Thymus (tissue), 11 donors: ENCODE results near the gene PRDX3. TPM values are rescaled to one million over a fixed set of nuclear protein-coding genes. Genes with fewer than 3 reads are reported as not detected.
"Not testable (repeated sequence)": the region's sequence is repeated elsewhere in the genome, so short reads cannot be mapped to it uniquely, and the experiment has no call there.

Experiments used
- DNase-seq, 9 donors: peaks; one replicate each; pipeline ENCODE4 v3.0.0-alpha.2; 2013; ENCODE audit warnings: low spot score in 9 of 9, low read depth in 6 of 9, missing footprints in 1 of 9
- H3K27ac ChIP-seq, 2 donors: one replicate each; pipeline ENCODE4 v1.5.1; 2013; ENCODE audit warnings: control low read depth in 1 of 2, low read depth in 1 of 2, low read length in 1 of 2, mild to moderate bottlenecking in 1 of 2, moderate library complexity in 1 of 2
- H3K27me3 ChIP-seq, 2 donors: one replicate each; pipeline ENCODE4 v1.5.1; 2013; ENCODE audit warnings: low read length in 1 of 2; ENCODE audit not compliant: control insufficient read depth in 2 of 2, insufficient read depth in 1 of 2
- H3K36me3 ChIP-seq, 2 donors: one replicate each; pipeline ENCODE4 v1.5.1; 2013; ENCODE audit warnings: low read length in 1 of 2, mild to moderate bottlenecking in 1 of 2, moderate library complexity in 1 of 2; ENCODE audit not compliant: control insufficient read depth in 2 of 2, insufficient read depth in 2 of 2
- H3K4me1 ChIP-seq, 2 donors: one replicate each; pipeline ENCODE4 v1.5.1; 2013; ENCODE audit warnings: low read length in 2 of 2; ENCODE audit not compliant: control insufficient read depth in 2 of 2, insufficient read depth in 2 of 2
- H3K4me3 ChIP-seq, 2 donors: one replicate each; pipeline ENCODE4 v1.5.1; 2013; ENCODE audit warnings: low read length in 2 of 2, control low read depth in 1 of 2, mild to moderate bottlenecking in 1 of 2
- H3K9me3 ChIP-seq, 2 donors: one replicate each; pipeline ENCODE4 v1.5.1; 2013; ENCODE audit warnings: low read length in 1 of 2, mild to moderate bottlenecking in 1 of 2; ENCODE audit not compliant: control insufficient read depth in 2 of 2, insufficient read depth in 1 of 2
- WGBS: extraction: QIAGEN DNeasy Blood & Tissue Kit; methylation state at CpG from one replicate; pipeline ENCODE4 v1.1.7; 2013; 5-methylcytosine and 5-hydroxymethylcytosine counted together
- polyA plus RNA-seq: library from polyadenylated mRNA; stranded (reverse); fragments of 200-250 nt; gene quantifications from one replicate; pipeline ENCODE4 v1.2.3, GENCODE V29; 2013
- total RNA-seq: library from RNA; stranded (reverse); fragments of 120-200 nt; gene quantifications from one replicate; pipeline ENCODE4 v1.2.4, GENCODE V29; 2013
- donor health status: healthy.

PRDX3 gene
- total and polyA plus RNA-seq, 2 donors = 114 to 116 TPM

- H3K27ac ChIP-seq = no peak overlapping the region
- no peak for DNase-seq
- no peaks in the 10 kb centered on the region for H3K9me3 ChIP-seq
- H3K4me3 ChIP-seq = no peak overlapping the region
- H3K36me3 ChIP-seq = peaks cover 0 to 9% of the 10 kb centered on the region in 2 donors
- no peaks in the 10 kb centered on the region for H3K27me3 ChIP-seq
- WGBS = 97% methylated on average over 21 of the region's 21 CpGs
- peaks cover 4 to 26% of the 10 kb centered on the region in 2 donors for H3K4me1 ChIP-seq
Measured at GRCh38 chr10:119140603-119141245, 37.9 kb downstream of the PRDX3 start.

DNA sequence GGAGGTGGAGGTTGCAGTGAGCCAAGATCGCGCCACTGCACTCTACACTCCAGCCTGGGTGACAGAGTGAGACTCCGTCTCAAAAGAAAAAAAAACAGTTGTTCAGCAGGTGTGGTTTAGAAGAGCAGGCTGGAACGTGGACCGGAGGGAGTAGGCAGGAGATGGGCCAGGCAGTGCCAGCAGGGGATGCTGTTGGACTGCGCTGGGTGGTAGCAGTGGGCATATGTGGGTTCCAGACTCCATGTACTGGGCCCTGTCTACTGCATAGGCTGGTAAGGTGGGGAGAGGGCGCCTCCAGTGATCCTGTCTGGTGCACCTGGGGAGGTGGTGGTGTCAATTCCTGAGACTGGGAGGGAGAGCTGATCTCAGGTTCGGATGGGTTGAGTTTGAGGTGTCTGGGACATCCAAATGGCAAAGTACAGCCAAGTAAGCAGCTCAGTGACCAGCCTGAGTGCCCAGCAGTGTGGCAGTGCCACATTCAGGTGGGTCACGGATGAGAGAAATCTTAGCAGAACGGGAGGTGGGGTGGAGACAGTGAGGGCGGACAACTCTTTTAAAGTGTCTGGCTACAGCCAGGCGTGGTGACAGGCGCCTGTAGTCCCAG lies 39.0 kb downstream of the PRDX3 start:
- no peaks in the 10 kb centered on the region for H3K27me3 ChIP-seq
- no peaks in the 10 kb centered on the region for H3K9me3 ChIP-seq
- peaks cover 4 to 26% of the 10 kb centered on the region in 2 donors for H3K4me1 ChIP-seq
- no peak overlapping the region for H3K4me3 ChIP-seq
- DNase-seq = peak; percentile 49 to 87 (median 72)
- H3K27ac ChIP-seq = peak overlapping the region in 1 of 2 donors; percentile 79
- WGBS = 67% methylated on average over 13 of the region's 13 CpGs
- peaks cover 0 to 16% of the 10 kb centered on the region in 2 donors for H3K36me3 ChIP-seq

- DNase-seq = peak in 1 of 9 donors; percentile 40
- 74% methylated on average over 16 of the region's 16 CpGs for WGBS
- no peak overlapping the region for H3K4me3 ChIP-seq
- peak overlapping the region in 1 of 2 donors; percentile 79 for H3K27ac ChIP-seq
- no peaks in the 10 kb centered on the region for H3K9me3 ChIP-seq
- H3K27me3 ChIP-seq = no peaks in the 10 kb centered on the region
- peaks cover 5 to 22% of the 10 kb centered on the region in 2 donors for H3K36me3 ChIP-seq
- H3K4me1 ChIP-seq = peaks cover 4 to 31% of the 10 kb centered on the region in 2 donors
Measured at GRCh38 chr10:119138346-119139306, 40.0 kb downstream of the PRDX3 start.

GRCh38 chr10:119137878-119138277 lies 40.7 kb downstream of the PRDX3 start:
- H3K9me3 ChIP-seq, DNase-seq, H3K27ac ChIP-seq, H3K27me3 ChIP-seq, H3K4me3 ChIP-seq: not testable (repeated sequence)
- WGBS = 83% methylated on average over 8 of the region's 8 CpGs
- Histone ChIP-seq H3K4me1 (peaks cover 10 to 38% of the 10 kb centered on the region in 2 donors), H3K36me3 (peaks cover 13 to 30% of the 10 kb centered on the region in 2 donors)

DNA sequence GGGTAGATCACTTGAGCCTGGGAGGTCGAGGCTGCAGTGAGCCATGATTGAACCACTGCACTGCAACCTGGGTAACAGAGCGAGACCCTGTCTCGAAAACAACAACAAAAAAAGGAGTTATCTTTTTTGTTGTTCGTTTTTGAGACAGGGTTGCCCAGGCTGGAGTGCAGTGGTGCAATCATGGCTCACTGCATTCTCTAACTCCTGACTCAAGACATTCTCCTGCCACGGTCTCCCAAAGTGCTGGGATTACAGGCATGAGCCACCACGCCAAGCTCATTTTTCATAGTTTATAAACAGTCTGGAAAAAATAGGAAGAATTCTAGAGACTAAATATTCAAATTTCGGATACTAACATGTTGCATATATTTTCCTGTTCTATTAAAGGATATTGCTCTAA lies 42.5 kb downstream of the PRDX3 start:
- Histone ChIP-seq H3K36me3 (peaks cover 18 to 35% of the 10 kb centered on the region in 2 donors), H3K27ac (peak overlapping the region in 1 of 2 donors; percentile 57), H3K9me3 (no peaks in the 10 kb centered on the region), H3K4me1 (peaks cover 12 to 55% of the 10 kb centered on the region in 2 donors), H3K4me3 (no peak overlapping the region), H3K27me3 (no peaks in the 10 kb centered on the region)
- no peak for DNase-seq
- 93% methylated on average over 7 of the region's 7 CpGs for WGBS

DNA sequence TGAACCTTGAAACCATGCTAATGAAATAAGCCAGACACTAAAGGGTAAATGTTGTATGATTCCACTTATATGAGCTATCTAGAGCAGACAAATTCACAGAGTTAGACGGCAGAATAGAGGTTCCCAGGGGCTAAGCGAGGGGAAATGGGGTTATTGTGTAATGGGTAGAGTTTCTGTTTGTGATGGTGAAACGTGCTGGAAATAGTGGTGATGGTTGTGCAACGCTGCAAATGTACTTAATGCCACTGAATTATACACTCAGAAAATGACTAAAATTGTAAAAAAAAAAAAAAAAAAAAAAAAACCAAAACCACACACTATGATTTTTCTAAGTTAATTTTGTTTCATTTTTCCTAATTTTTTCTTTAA lies 43.1 kb downstream of the PRDX3 start:
- 54% methylated on average over 4 of the region's 4 CpGs for WGBS

DNA sequence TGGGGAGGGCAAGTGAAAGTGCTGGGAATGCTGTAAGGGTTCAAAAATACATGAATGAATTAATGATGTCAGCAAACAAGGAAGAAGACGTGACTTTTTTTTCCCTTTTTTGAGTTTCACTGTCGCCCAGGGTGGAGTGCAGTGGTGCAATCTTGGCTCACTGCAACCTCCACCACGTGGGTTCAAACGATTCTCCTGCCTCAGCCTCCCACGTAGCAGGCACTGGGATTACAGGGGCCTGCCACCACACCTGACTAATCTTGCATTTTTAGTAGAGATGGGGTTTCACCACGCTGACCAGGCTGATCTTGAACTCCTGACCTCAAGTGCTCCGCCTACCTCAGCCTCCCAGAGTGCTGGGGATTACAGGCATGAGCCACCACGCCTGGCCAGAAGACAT lies 44.7 kb downstream of the PRDX3 start:
- Histone ChIP-seq H3K4me3 (no peak overlapping the region), H3K9me3 (no peaks in the 10 kb centered on the region), H3K4me1 (peaks cover 10 to 54% of the 10 kb centered on the region in 2 donors), H3K36me3 (peaks cover 19 to 51% of the 10 kb centered on the region in 2 donors), H3K27ac (peak overlapping the region in 1 of 2 donors; percentile 27), H3K27me3 (no peaks in the 10 kb centered on the region)
- 95% methylated on average over 8 of the region's 8 CpGs for WGBS
- no peak for DNase-seq

More for the DNA sequence above, 43.1 kb downstream of the PRDX3 start:
- no peaks in the 10 kb centered on the region for H3K27me3 ChIP-seq
- DNase-seq = no peak
- H3K4me1 ChIP-seq = peaks cover 12 to 61% of the 10 kb centered on the region in 2 donors
- no peaks in the 10 kb centered on the region for H3K9me3 ChIP-seq
- peaks cover 18 to 40% of the 10 kb centered on the region in 2 donors for H3K36me3 ChIP-seq
- H3K27ac ChIP-seq = no peak overlapping the region
- no peak overlapping the region for H3K4me3 ChIP-seq

- H3K4me3 ChIP-seq = no peak overlapping the region
- no peak for DNase-seq
- H3K36me3 ChIP-seq = peaks cover 22 to 55% of the 10 kb centered on the region in 2 donors
- peak overlapping the region in 1 of 2 donors; percentile 96 for H3K27ac ChIP-seq
- H3K9me3 ChIP-seq = no peaks in the 10 kb centered on the region
- H3K4me1 ChIP-seq = peaks cover 7 to 42% of the 10 kb centered on the region in 2 donors
- H3K27me3 ChIP-seq = no peaks in the 10 kb centered on the region
- WGBS = 85% methylated on average over 14 of the region's 14 CpGs
Measured at GRCh38 chr10:119132521-119133345, 45.9 kb downstream of the PRDX3 start.
